Fibroblast of lung (primary cell): ENCODE measurements around the gene SRC. TPM values are rescaled to one million over a fixed set of nuclear protein-coding genes. Genes with fewer than 3 reads are reported as not detected.

Experiments
- DNase-seq, 2 donors: peaks; one replicate each; pipeline versions ENCODE4 v3.0.0 to v3.0.0-alpha.2; 2010; ENCODE audit warnings: low read depth in 2 of 2
- H2AFZ ChIP-seq: 2 replicates; pipeline ENCODE4 v1.5.1; 2012; ENCODE audit warnings: low read length, control low read depth, inconsistent platforms
- H3K27ac ChIP-seq: 2 replicates; pipeline ENCODE4 v1.5.1; 2011; ENCODE audit warnings: low read length, control low read depth; ENCODE audit not compliant: insufficient read depth
- H3K27me3 ChIP-seq: 2 replicates; pipeline ENCODE4 v1.5.1; 2011; ENCODE audit warnings: mild to moderate bottlenecking, low read length; ENCODE audit not compliant: control insufficient read depth, insufficient read depth
- H3K36me3 ChIP-seq: 2 replicates; pipeline ENCODE4 v1.5.1; 2011; ENCODE audit warnings: low read length; ENCODE audit not compliant: control insufficient read depth, insufficient read depth
- H3K4me1 ChIP-seq: 2 replicates; pipeline ENCODE4 v1.5.1; 2011; ENCODE audit warnings: low read length; ENCODE audit not compliant: control insufficient read depth, insufficient read depth; ENCODE audit errors: extremely low read depth
- H3K4me2 ChIP-seq: 2 replicates; pipeline ENCODE4 v1.5.1; 2011; ENCODE audit warnings: low read length, control low read depth; ENCODE audit not compliant: insufficient read depth; ENCODE audit errors: extremely low read depth
- H3K4me3 ChIP-seq, 4 experiments: fragments of 200-600 bp in 1 of 4; sonication (generic) in 1 of 4; replicated peaks in 1 of 4; 2 replicates each; pipeline ENCODE4 v1.5.1; 2011 to 2016; ENCODE audit warnings: low read length in 4 of 4, low read depth in 3 of 4, mild to moderate bottlenecking in 3 of 4, control low read depth in 2 of 4, inconsistent platforms in 1 of 4, mixed read lengths in 1 of 4; ENCODE audit not compliant: insufficient read depth in 1 of 4; ENCODE audit errors: control extremely low read depth in 1 of 4
- H3K79me2 ChIP-seq: 2 replicates; pipeline ENCODE4 v1.5.1; 2012; ENCODE audit warnings: mild to moderate bottlenecking, low read length, inconsistent platforms; ENCODE audit not compliant: control insufficient read depth, insufficient read depth
- H3K9ac ChIP-seq: 2 replicates; pipeline ENCODE4 v1.5.1; 2011; ENCODE audit warnings: mild to moderate bottlenecking, low read length, control low read depth; ENCODE audit not compliant: insufficient read depth
- H3K9me3 ChIP-seq: 2 replicates; pipeline ENCODE4 v1.5.1; 2012; ENCODE audit warnings: low read depth, low read length; ENCODE audit not compliant: control insufficient read depth, insufficient read depth
- H4K20me1 ChIP-seq: 2 replicates; pipeline ENCODE4 v1.5.1; 2011; ENCODE audit warnings: low read length; ENCODE audit not compliant: control insufficient read depth, insufficient read depth; ENCODE audit errors: extremely low read depth
- EZH2 ChIP-seq: IDR thresholded peaks from 2 replicates; pipeline ENCODE4 v1.5.1; 2012; ENCODE audit warnings: low read length, control low read depth, mild to moderate bottlenecking; ENCODE audit errors: missing control alignments
- polyA plus RNA-seq, 2 donors: library from polyadenylated mRNA; depleted of rRNA in 1 of 2; stranded (reverse) in 1 of 2; unstranded in 1 of 2; fragments of >200 nt; gene quantifications; 2 replicates each; pipeline ENCODE4 v1.2.1, GENCODE V29; 2011 to 2012; ENCODE audit warnings: missing spikeins in 1 of 2
- total RNA-seq: library from RNA; depleted of rRNA; stranded (reverse); fragments of >200 nt; gene quantifications from 2 replicates; pipeline ENCODE4 v1.2.1, GENCODE V29; 2014
- TF ChIP-seq, protein P1 (sequence below), 2 donors: IDR thresholded peaks in 1 of 2; conservative IDR thresholded peaks in 1 of 2; 1 replicate in 1 of 2; 2 replicates in 1 of 2; pipeline ENCODE4 v1.5.1; 2011 to 2012; ENCODE audit warnings: low read length in 2 of 2, control low read depth in 1 of 2, inconsistent platforms in 1 of 2, low read depth in 1 of 2, mild to moderate bottlenecking in 1 of 2

SRC gene
- total and polyA plus RNA-seq, 2 donors (not counting 1 experiment from before 2014, with no cell fraction given), result 17.8 to 20.3 TPM

DNA sequence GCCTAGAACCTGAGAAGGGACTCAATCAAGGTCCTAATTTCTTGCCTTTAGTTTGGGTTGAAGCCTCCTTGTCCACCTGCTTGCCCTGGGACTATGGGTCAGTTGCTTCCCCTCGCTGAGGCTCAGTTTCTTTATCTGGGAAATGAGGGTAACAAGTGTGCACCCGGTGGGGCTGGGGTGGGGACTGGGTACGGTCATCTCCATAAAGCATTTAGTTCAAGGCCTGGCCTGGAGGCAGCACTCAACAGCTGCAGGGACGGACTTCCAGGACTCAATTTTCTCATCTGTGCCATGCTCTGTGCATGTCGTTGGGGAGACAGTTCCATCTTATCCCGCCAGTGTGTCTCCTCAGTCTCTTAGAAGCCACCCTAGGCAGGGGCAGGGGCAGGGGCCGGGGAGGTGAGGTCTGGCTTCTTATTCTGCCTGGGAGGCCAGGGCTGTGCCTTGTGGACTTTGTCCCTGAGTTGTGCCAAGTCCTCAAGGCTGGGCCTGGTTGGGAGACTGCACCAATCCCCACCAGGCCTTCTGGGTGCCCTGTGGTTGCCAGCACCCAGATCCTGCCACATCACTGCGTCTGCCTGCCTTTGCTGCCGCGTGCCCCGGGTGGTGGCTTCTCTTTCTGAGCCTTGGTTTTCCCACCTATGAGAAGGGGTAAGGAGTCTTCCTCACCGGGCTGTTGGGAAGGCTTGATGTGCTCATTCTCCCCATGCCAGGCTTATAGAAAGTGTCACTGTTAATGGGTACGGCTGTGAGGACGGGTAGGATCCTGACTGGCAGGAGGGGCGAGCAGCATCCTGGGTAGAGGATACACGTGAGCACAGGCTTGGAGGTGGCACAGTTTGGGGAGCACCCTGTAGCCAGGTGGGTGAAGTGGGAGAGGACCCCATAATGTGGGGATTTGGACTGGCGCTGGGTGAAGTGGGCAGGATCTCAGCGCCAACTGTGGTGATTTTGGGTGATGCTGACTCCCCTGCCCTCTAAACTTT is 8.6 kb downstream of the SRC start:
- H3K79me2 ChIP-seq, result peaks cover 20% of the 10 kb centered on the region
- H4K20me1 ChIP-seq, result peaks cover 2% of the 10 kb centered on the region

DNA sequence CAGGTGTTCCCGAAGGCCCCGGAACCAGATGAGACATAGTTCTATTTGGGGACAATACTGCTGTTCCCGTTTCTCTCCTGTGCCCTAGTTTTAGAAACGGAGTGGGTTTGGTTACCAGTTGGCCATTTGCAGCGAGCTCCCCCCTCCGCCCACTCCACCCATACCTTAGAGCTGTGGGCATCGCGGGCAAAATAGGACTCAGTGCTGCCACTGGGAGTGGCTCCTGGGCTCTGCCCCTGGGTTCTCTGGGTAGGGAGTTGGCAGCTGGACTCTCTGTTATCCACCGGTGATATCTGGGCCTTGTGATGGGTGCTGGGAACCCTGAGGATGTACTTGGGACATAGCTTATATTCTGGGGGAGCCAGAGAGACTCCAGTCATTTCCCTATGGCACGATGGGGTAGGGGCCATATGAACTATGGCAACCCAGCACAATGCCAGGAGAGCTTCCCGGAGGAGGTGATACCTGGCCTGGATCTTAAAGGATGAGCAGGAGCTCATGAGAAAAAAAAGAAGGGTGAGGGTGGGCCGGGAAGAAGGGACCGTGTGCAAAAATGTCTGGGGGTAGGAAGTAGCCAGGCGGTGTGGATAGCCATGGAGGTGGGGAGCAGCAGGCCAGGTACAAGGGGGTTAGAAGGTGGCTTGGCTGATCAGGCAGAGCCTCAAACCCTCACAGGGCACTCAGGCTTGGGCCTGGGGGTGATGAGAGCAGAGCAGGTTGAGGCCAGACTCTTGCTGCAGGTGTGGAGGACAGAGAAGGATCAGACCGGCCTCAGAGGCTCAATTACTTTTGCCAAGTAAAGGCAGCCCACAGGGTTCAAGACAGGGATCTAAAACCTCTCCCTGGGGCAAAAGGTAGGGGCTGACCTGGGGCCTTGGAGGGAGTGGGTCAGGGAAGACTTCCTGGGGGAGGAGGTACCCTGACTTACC is 9.6 kb downstream of the SRC start:
- no peaks in the 10 kb centered on the region for H3K36me3 ChIP-seq
- no peak overlapping the region for H3K4me2 ChIP-seq
- peaks cover 18% of the 10 kb centered on the region for H3K79me2 ChIP-seq
- TF ChIP-seq EZH2, result no peak
- TF ChIP-seq, protein P1, sequence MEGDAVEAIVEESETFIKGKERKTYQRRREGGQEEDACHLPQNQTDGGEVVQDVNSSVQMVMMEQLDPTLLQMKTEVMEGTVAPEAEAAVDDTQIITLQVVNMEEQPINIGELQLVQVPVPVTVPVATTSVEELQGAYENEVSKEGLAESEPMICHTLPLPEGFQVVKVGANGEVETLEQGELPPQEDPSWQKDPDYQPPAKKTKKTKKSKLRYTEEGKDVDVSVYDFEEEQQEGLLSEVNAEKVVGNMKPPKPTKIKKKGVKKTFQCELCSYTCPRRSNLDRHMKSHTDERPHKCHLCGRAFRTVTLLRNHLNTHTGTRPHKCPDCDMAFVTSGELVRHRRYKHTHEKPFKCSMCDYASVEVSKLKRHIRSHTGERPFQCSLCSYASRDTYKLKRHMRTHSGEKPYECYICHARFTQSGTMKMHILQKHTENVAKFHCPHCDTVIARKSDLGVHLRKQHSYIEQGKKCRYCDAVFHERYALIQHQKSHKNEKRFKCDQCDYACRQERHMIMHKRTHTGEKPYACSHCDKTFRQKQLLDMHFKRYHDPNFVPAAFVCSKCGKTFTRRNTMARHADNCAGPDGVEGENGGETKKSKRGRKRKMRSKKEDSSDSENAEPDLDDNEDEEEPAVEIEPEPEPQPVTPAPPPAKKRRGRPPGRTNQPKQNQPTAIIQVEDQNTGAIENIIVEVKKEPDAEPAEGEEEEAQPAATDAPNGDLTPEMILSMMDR (conservative IDR thresholded peaks at IDR 0.05 in 1 of 2, IDR thresholded peaks at IDR 0.05 in 1 of 2; ENCODE audit: low read depth in 1 of 2, low read length in 2 of 2), result no peak
- no peaks in the 10 kb centered on the region for H3K9me3 ChIP-seq
- H3K4me3 ChIP-seq, result no peak overlapping the region
- no peak overlapping the region for H3K27ac ChIP-seq
- no peaks in the 10 kb centered on the region for H3K27me3 ChIP-seq
- no peak for DNase-seq
- no peak overlapping the region for H3K9ac ChIP-seq
- peaks cover 7% of the 10 kb centered on the region for H3K4me1 ChIP-seq
- H2AFZ ChIP-seq, result no peak overlapping the region
- H4K20me1 ChIP-seq, result peaks cover 2% of the 10 kb centered on the region

More for the DNA sequence above, 8.6 kb downstream of the SRC start:
- TF ChIP-seq, protein P1 (conservative IDR thresholded peaks at IDR 0.05 in 1 of 2, IDR thresholded peaks at IDR 0.05 in 1 of 2; ENCODE audit: low read depth in 1 of 2, low read length in 2 of 2), result no peak
- no peak for TF ChIP-seq EZH2
- H3K4me3 ChIP-seq, result no peak overlapping the region
- H3K4me2 ChIP-seq, result no peak overlapping the region
- no peaks in the 10 kb centered on the region for H3K36me3 ChIP-seq
- no peaks in the 10 kb centered on the region for H3K9me3 ChIP-seq
- peaks cover 7% of the 10 kb centered on the region for H3K4me1 ChIP-seq
- DNase-seq, result no peak
- no peak overlapping the region for H2AFZ ChIP-seq
- no peak overlapping the region for H3K9ac ChIP-seq
- H3K27me3 ChIP-seq, result no peaks in the 10 kb centered on the region
- H3K27ac ChIP-seq, result no peak overlapping the region

DNA sequence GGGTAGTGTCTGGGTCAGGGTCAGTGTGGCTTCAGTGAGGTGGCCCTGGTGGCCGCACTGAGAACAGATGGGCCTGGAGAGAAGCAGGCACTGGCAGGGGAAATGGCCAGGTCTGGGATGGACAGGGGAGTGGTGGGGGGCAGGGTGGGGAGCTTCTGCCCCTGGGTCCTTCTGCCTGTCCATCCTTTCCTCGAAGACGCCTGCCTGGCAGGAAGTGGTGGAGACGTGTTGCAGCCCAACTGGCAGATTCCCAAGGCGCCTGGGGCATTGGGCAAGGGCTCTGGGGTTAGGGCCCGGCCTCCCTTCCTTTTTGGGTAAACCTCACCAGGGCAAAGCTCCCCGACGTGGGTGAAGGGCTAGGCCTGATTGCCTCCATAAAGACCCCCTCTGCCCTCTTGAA is 10.4 kb downstream of the SRC start:
- DNase-seq, result peak; percentile 27 to 31
- Histone ChIP-seq H3K36me3 (no peaks in the 10 kb centered on the region), H3K4me1 (peaks cover 7% of the 10 kb centered on the region), H3K4me3 (no peak overlapping the region), H3K27ac (no peak overlapping the region), H2AFZ (no peak overlapping the region), H3K9ac (no peak overlapping the region), H3K27me3 (no peaks in the 10 kb centered on the region), H4K20me1 (peaks cover 2% of the 10 kb centered on the region), H3K4me2 (no peak overlapping the region), H3K79me2 (peaks cover 16% of the 10 kb centered on the region), H3K9me3 (no peaks in the 10 kb centered on the region)
- TF ChIP-seq, protein P1 (conservative IDR thresholded peaks at IDR 0.05 in 1 of 2, IDR thresholded peaks at IDR 0.05 in 1 of 2; ENCODE audit: low read depth in 1 of 2, low read length in 2 of 2), result no peak
- no peak for TF ChIP-seq EZH2
